Measurements from ENCODE around the gene BEGAIN. TPM values are rescaled to one million over a fixed set of nuclear protein-coding genes. Genes with fewer than 3 reads are reported as not detected.

The BEGAIN gene
- polyA plus RNA-seq, 1 donor from 2014 or later = 10.9 TPM

DNA sequence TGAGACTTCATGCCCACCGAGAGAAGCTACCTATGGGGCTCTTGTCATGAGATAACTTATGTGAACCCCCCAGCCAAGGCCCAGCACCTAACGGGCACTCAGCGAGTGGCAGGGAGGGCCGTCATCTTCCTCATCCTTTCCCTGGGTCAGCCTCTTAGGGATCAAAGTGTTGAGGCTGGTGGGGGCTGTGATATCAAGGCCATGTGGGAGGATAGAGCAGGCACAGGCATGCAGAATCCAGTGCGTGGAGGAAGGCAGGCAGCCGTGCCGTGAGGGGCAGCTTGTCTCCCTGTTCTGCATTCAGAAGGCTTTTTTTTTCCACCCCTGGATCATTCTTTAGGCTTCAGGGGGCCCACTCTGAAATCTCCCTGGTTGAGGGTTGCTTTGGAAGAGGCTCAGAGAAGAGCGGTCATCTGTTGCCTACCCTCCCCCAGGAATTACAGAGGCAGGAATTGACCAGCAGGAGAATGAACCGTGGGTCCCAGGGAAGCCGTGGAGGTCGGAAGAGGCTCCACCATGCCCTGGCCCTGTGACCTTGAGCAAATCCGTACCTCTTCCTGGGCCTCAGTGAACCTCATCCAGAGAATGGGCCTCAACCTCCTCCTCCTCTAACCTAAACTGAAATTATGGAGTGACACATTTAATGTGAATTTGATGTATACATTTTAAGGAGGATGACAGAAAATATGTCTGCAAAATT is 62.8 kb downstream of the BEGAIN start:
- H3K36me3 ChIP-seq (ENCODE audit: insufficient read depth, low read length) = no peaks in the 10 kb centered on the region
- H3F3A ChIP-seq (ENCODE audit: insufficient read depth, low read length, poor library complexity, severe bottlenecking) = no peaks in the 10 kb centered on the region
- no peaks in the 10 kb centered on the region for H3K27me3 ChIP-seq (ENCODE audit: insufficient read depth, low read depth, low read length)
- H2AFZ ChIP-seq (ENCODE audit: low read depth, low read length) = no peak overlapping the region
- no peak overlapping the region for H3K27ac ChIP-seq (ENCODE audit: low read length)
- no peak for TF ChIP-seq EZH2 (IDR thresholded peaks at IDR 0.05; ENCODE audit: borderline replicate concordance, insufficient read depth, low read length, poor library complexity, severe bottlenecking)
- no peak for TF ChIP-seq REST (IDR thresholded peaks at IDR 0.05; ENCODE audit: borderline replicate concordance)
- TF ChIP-seq MXI1 (conservative IDR thresholded peaks at IDR 0.05; ENCODE audit: poor library complexity, severe bottlenecking) = no peak
- no peak for TF ChIP-seq EP300 (conservative IDR thresholded peaks at IDR 0.05; ENCODE audit: poor library complexity, severe bottlenecking)
- TF ChIP-seq TAF1 (IDR thresholded peaks at IDR 0.05; ENCODE audit: low read depth) = no peak
- TF ChIP-seq POLR2AphosphoS5 (IDR thresholded peaks at IDR 0.05) = no peak
- no peak for TF ChIP-seq RAD21 (conservative IDR thresholded peaks at IDR 0.05)
- TF ChIP-seq CTCF (IDR thresholded peaks at IDR 0.05; ENCODE audit: poor library complexity, severe bottlenecking) = no peak
- no peak for TF ChIP-seq SMC3 (conservative IDR thresholded peaks at IDR 0.05; ENCODE audit: poor library complexity)
- H3K4me2 ChIP-seq (ENCODE audit: low read length) = no peak overlapping the region
- H3K9me3 ChIP-seq (ENCODE audit: low read length) = no peaks in the 10 kb centered on the region
- H3K9me2 ChIP-seq (ENCODE audit: insufficient read depth, low read length) = no peaks in the 10 kb centered on the region
- H3K4me3 ChIP-seq (ENCODE audit: low read length) = no peak overlapping the region
- no peaks in the 10 kb centered on the region for H3K79me2 ChIP-seq (replicated peaks; ENCODE audit: insufficient read depth, low read length)
- H4K20me1 ChIP-seq (ENCODE audit: insufficient read depth) = no peaks in the 10 kb centered on the region
- no peak overlapping the region for H3K9ac ChIP-seq (ENCODE audit: low read length)

DNA sequence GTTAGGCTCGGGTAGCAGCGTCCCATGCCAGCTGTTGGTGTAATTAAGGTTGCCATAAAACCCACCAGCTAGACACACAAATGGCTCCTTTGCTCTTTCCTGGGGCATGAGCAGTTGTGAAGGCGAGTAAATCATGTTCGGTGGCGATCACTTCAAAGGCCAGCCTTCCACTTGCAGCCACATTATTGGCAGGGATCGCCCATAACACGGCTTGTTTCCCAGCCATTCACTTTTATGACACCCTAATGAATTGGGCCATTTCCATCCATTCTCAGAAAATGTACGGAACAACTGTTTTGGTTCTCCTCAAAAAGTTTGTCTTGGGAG is 63.4 kb downstream of the BEGAIN start:
- no peaks in the 10 kb centered on the region for H3K79me2 ChIP-seq (replicated peaks; ENCODE audit: insufficient read depth, low read length)
- no peak overlapping the region for H3K4me3 ChIP-seq (ENCODE audit: low read length)
- no peak overlapping the region for H3K9ac ChIP-seq (ENCODE audit: low read length)
- TF ChIP-seq RAD21 (conservative IDR thresholded peaks at IDR 0.05) (no peak), CTCF (IDR thresholded peaks at IDR 0.05; ENCODE audit: poor library complexity, severe bottlenecking) (no peak), REST (IDR thresholded peaks at IDR 0.05; ENCODE audit: borderline replicate concordance) (no peak), POLR2AphosphoS5 (IDR thresholded peaks at IDR 0.05) (no peak), EP300 (conservative IDR thresholded peaks at IDR 0.05; ENCODE audit: poor library complexity, severe bottlenecking) (no peak), TAF1 (IDR thresholded peaks at IDR 0.05; ENCODE audit: low read depth) (no peak), MXI1 (conservative IDR thresholded peaks at IDR 0.05; ENCODE audit: poor library complexity, severe bottlenecking) (no peak), EZH2 (IDR thresholded peaks at IDR 0.05; ENCODE audit: borderline replicate concordance, insufficient read depth, low read length, poor library complexity, severe bottlenecking) (no peak), SMC3 (conservative IDR thresholded peaks at IDR 0.05; ENCODE audit: poor library complexity) (no peak)
- no peaks in the 10 kb centered on the region for H3F3A ChIP-seq (ENCODE audit: insufficient read depth, low read length, poor library complexity, severe bottlenecking)
- H3K9me3 ChIP-seq (ENCODE audit: low read length) = no peaks in the 10 kb centered on the region
- no peaks in the 10 kb centered on the region for H3K36me3 ChIP-seq (ENCODE audit: insufficient read depth, low read length)
- H3K9me2 ChIP-seq (ENCODE audit: insufficient read depth, low read length) = no peaks in the 10 kb centered on the region
- H4K20me1 ChIP-seq (ENCODE audit: insufficient read depth) = no peaks in the 10 kb centered on the region
- H3K27ac ChIP-seq (ENCODE audit: low read length) = no peak overlapping the region
- H3K27me3 ChIP-seq (ENCODE audit: insufficient read depth, low read depth, low read length) = no peaks in the 10 kb centered on the region
- no peak overlapping the region for H3K4me2 ChIP-seq (ENCODE audit: low read length)
- H2AFZ ChIP-seq (ENCODE audit: low read depth, low read length) = no peak overlapping the region
